ENCODE data around the gene SAFB. TPM values are rescaled to one million over a fixed set of nuclear protein-coding genes. Genes with fewer than 3 reads are reported as not detected.
A peak's percentile ranks its signal among the peaks of the same experiment; 100 is the strongest.

SAFB gene
- total and polyA plus RNA-seq, 2 of the 4 experiments (the other 2 are of a cell fraction) = 18.5 to 41.2 TPM

DNA sequence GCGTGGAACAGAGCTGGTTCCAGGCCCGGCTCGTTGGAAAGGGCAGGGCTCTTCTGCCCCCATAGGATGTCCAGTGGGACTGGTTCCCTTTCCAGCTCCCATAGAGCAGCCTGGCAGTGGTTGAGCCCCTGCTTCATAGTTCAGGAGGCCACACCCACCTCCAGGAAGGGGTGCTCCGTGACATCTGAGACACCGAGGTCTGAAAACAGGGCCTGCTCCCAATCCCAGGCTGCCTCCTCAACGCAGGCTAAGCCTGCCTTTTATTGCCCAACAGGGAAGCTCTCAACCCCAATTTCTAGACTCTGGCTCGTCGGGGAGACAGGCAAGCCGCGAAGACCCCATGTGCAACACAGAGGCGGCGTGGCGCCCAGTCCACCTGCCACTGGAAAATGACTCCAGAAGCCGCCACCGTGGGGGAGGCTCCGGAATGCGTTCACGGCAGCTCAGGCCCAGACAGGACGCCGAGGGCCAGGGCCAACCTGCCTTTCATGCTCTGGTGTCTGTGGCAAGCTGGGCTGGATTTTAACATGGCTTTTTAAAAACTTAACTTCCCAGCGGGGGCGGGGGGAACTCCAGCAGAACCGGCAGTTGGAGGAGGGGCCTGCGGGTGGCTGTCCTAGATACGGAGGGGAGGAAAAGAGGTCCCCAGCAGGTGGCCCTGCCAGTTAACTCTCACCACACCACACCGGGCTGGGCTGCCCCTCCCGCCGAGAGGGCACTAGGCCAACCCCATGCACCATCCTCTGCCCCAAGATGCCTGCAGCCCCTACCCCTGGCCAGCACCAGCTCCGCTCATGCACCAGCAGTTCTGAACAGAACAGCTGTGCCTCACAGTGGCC is 37.2 kb upstream of the SAFB start:
- intact Hi-C loops (cut with micrococcal nuclease) (no loop called here), in situ Hi-C loops (cut with MboI; ENCODE audit: low sequenced_read_pairs) (no loop called here), dilution Hi-C loops (cut with HindIII; ENCODE audit: low sequenced_read_pairs, unreplicated experiment) (no loop called here)
- no peak overlapping the region for H2BK5ac ChIP-seq (ENCODE audit: low read depth, low read length, poor library complexity, severe bottlenecking)
- peaks cover 0 to 13% of the 10 kb centered on the region in 2 experiments; a peak in 2 of 4 replicates for H3K79me1 ChIP-seq (ENCODE audit: low read depth in 1 of 2, low read length in 2 of 2)
- H4K91ac ChIP-seq (ENCODE audit: insufficient read depth, low read depth, low read length) = no peak overlapping the region
- BruUV-seq (replicated peaks) = no TSS peak
- H3K4ac ChIP-seq (ENCODE audit: low read depth, low read length) = no peak overlapping the region
- no peaks in the 10 kb centered on the region for H3K27me3 ChIP-seq (ENCODE audit: control insufficient read depth, insufficient read depth, low read length)
- DNase-seq (no peak), ATAC-seq (ENCODE audit: low read depth) (no peak; the same call in 1 of the 2 replicates)
- no peak overlapping the region for H3K18ac ChIP-seq (ENCODE audit: low read depth, low read length)
- no peak overlapping the region for H2BK20ac ChIP-seq (ENCODE audit: low read depth, low read length)
- no peak overlapping the region for H3K56ac ChIP-seq (ENCODE audit: extremely low read depth, insufficient read depth, low read length)
- H3K9ac ChIP-seq (ENCODE audit: low read depth, low read length) = no peak overlapping the region
- no peak overlapping the region for H3K27ac ChIP-seq (ENCODE audit: insufficient read depth, low read length)
- TF ChIP-seq POLR2A (IDR thresholded peaks at IDR 0.05; ENCODE audit: low read depth, low read length) = no peak
- TF ChIP-seq BHLHE40 (IDR thresholded peaks at IDR 0.05; ENCODE audit: low read depth, low read length) = no peak
- TF ChIP-seq MAZ (IDR thresholded peaks at IDR 0.05; ENCODE audit: borderline replicate concordance, low read depth, low read length) = no peak
- TF ChIP-seq CEBPB (IDR thresholded peaks at IDR 0.05; ENCODE audit: low read depth, low read length) = no peak
- no peak for TF ChIP-seq RCOR1 (IDR thresholded peaks at IDR 0.05; ENCODE audit: insufficient replicate concordance, low read length)
- TF ChIP-seq CHD1 (IDR thresholded peaks at IDR 0.05; ENCODE audit: low read depth, low read length) = no peak
- no peak for TF ChIP-seq MAFK (IDR thresholded peaks at IDR 0.05; ENCODE audit: low read depth, low read length)
- TF ChIP-seq ELK1 (IDR thresholded peaks at IDR 0.05; ENCODE audit: borderline replicate concordance, low read depth, low read length) = no peak
- TF ChIP-seq, protein P1, sequence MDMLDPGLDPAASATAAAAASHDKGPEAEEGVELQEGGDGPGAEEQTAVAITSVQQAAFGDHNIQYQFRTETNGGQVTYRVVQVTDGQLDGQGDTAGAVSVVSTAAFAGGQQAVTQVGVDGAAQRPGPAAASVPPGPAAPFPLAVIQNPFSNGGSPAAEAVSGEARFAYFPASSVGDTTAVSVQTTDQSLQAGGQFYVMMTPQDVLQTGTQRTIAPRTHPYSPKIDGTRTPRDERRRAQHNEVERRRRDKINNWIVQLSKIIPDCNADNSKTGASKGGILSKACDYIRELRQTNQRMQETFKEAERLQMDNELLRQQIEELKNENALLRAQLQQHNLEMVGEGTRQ (IDR thresholded peaks at IDR 0.05; ENCODE audit: low read depth, low read length) = no peak
- TF ChIP-seq NFE2L2 (IDR thresholded peaks at IDR 0.05; ENCODE audit: low read depth, low read length) = no peak
- no peak for TF ChIP-seq FOS (IDR thresholded peaks at IDR 0.05; ENCODE audit: low read depth, low read length)
- TF ChIP-seq SMC3 (IDR thresholded peaks at IDR 0.05; ENCODE audit: low read depth, low read length) = no peak
- no peak for TF ChIP-seq RFX5 (IDR thresholded peaks at IDR 0.05; ENCODE audit: low read depth, low read length)
- no peaks in the 10 kb centered on the region for H3K9me3 ChIP-seq (ENCODE audit: control insufficient read depth, insufficient read depth, low read length)
- H4K8ac ChIP-seq (ENCODE audit: low read depth in 2 of 2, low read length in 2 of 2) = no peak overlapping the region
- H3K9me1 ChIP-seq (ENCODE audit: insufficient read depth, low read length) = no peaks in the 10 kb centered on the region
- ChIA-PET POLR2A (ENCODE audit: unreplicated experiment) (no interaction called here), CTCF (no interaction called here)
- peak overlapping the region; percentile 18 for H2AFZ ChIP-seq (replicated peaks; ENCODE audit: low read length, poor library complexity)
- H3K36me3 ChIP-seq (ENCODE audit: control insufficient read depth, insufficient read depth, low read length) = peaks cover 48% of the 10 kb centered on the region
- H3K14ac ChIP-seq (replicated peaks; ENCODE audit: low read depth, low read length) = no peak overlapping the region
- no peaks in the 10 kb centered on the region for H3K4me1 ChIP-seq (ENCODE audit: control insufficient read depth, insufficient read depth, low read length)
- no peak overlapping the region for H2AK5ac ChIP-seq (ENCODE audit: low read depth, low read length)
- no peak overlapping the region for H2AK9ac ChIP-seq (replicated peaks; ENCODE audit: low read depth, low read length, poor library complexity)
- WGBS, 2 experiments (ENCODE audit: extremely low coverage in 2 of 2, insufficient read length in 1 of 2) = 80% methylated on average over 4 of the region's 29 CpGs; no CpG with 5 or more reads in 1 of the 2 experiments
- H4K5ac ChIP-seq (ENCODE audit: low read depth, low read length) = no peak overlapping the region
- H2BK15ac ChIP-seq (ENCODE audit: low read depth, low read length) = no peak overlapping the region
- H3K23ac ChIP-seq (ENCODE audit: low read depth, low read length) = no peak overlapping the region
- H4K20me1 ChIP-seq (ENCODE audit: insufficient read depth, low read length) = no peaks in the 10 kb centered on the region; the same call in none of the 2 replicates
- H3K4me3 ChIP-seq (ENCODE audit: insufficient read depth, low read depth, low read length) = no peak overlapping the region
- no peak overlapping the region for H3K4me2 ChIP-seq (ENCODE audit: low read depth, low read length)
- no peak overlapping the region for H2BK120ac ChIP-seq (ENCODE audit: low read depth, low read length)
